Measurements from ENCODE around the gene KLHL30.

The KLHL30 gene

DNA sequence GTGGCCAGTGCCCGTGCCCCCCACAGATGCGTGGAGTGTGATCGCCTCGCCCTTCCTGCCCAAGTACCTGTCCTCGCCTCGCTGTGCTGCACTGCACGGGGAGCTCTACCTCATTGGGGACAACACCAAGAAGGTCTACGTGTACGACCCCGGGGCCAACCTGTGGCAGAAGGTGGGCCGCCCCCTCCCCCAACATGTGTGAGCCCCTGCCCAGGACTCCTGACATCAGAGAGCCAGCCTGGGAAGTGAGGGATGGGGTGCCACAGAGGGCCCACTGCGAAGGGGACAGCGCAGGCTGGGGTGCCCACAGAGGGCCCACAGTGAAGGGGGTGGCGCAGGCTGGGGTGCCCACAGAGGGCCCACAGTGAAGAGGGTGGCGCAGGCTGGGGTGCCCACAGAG lies 10.5 kb downstream of the KLHL30 start:
- DNase-seq, result no peak

DNA sequence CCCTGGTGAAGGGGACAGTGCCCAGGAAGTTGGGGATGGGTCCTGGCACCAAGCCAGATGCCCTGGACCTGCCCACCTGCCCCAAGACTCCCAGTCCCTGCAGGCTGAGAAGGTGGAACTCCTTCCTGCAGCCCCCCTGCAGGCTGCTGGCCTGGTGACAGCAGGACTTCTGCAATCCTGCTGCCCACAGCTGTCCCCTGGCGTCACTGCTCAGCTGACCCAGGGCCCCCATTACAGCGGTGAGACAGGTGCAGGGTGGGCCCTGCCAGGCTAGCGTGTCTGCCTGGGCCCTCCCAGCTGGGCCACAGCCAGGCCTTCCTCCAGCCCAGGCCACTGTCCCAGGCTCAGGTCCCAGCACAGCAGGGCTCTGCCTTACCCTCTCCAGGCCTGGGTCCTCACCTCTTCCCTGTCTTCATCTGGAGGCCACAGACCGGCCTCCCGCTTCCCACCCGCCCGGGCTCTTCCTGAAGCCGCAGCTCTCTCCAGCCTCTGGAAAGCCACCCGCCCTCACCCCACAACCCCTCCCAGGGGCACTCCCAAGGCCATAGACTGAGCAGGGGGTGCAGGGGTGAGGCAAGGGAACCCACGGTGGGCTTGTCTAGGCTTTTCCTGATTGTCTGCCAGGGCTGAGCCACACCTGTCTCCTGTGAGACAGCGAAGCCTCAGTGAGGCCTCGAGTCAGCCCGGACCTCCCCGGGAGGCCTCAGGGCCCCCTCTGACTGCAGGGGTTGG lies 11.5 kb downstream of the KLHL30 start:
- no peak for DNase-seq

DNA sequence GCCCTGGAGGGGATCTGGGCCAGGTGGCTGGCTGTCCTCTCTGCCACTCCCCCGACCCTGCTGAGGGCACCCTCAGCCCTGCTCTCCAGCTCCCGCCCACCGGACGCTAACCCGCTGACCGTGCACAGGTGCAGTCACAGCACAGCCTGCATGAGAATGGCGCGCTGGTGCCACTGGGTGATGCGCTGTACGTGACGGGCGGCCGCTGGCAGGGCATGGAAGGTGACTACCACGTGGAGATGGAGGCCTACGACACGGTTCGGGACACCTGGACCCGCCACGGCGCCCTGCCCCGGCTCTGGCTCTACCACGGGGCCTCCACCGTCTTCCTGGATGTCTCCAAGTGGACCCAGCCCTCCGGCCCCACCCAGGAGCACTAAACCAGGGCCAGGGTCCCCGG lies 12.2 kb downstream of the KLHL30 start:
- no peak for DNase-seq

DNA sequence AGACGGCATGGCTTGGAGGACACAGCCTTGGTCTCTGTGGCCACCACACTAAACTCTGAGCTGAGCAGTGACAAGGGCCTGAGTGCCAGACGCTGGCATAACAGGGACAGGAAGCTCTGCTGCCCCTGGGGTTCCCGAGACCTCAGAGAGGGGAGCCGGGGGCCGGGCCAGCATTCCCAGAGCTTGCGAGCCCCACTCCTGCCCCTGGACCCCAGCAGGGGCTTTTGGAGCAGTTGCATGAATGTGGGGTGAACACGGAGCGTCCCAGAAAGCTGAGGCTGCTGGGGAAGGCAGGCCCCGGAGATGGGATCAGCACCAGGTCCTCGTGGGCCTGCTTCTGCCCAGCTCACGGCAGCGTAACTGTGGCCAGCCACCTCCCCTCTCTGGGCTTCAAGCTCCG lies 12.7 kb downstream of the KLHL30 start:
- DNase-seq, result no peak

DNA sequence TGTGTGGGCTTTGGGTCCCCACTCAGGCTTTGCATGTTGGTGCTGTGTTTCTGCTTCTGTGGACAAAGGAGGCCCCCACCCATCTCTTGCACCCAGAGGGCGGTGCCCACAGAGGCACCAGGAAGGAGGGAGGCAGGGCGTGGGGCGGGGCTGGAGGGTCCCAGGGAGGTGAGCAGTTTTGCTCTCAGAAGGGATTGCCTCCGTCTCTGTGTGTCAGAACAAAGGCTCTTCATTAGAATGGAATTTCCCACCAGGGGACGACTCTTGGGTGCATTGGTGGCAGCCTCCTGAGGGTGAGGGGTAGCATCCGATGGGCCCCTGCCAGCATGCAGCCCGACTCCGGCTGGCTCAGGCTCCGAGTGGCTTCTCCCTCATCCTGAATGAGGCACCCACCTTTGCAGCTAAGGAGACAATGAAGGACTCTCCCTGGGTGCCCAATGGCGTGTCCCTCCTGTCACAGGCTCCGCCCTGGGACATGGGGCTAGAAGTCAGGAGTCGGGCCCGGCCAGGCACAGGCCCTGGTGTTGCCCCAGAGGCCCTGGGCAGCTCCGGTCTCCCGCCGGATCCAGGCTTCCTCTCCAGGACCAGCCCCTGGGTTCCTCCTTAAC lies 13.3 kb downstream of the KLHL30 start:
- DNase-seq, result no peak

DNA sequence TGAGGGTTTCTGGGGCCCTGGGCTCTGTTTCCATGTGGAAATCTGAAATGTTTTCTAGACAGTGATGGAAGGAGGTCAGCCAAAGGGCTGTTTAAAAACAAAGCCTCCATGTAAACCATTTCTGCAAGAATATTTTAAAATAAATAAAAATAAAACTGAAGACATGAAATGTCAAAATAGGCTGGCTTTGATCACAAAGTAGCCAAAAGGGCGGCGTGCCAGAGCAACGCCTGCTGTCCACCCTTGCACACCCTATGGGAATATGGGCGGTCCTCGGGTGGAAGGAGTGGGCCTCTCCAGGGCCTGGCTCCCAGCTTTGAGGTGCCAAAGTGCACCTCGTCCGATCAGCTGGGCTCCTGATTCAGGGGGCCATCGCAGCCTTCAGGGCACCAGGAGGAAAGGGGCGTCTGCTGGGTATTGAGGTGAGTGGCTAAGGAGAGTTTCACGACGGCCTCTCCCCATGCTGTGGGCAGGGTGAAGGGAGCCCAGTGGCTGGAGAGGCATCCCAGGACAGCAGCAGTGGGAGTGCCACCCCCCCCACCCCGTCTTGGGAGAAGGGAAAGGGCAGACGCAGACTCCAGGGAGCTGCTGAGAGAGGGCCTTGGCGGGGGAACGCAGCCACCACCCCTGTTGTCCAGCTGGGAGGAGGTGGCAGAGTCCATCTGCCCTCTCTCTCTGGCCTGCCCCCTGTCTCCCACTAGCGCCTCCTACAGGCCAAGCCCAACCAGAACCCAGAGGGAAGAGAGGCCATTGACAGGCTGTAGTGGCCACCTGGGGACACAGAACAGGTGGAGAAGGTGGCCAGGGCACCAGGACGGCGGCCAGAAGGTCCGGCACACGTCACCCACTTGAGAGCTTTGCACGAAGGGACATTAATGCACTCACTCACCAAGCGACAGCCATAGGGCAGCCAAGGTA lies 14.6 kb downstream of the KLHL30 start:
- no peak for DNase-seq

DNA sequence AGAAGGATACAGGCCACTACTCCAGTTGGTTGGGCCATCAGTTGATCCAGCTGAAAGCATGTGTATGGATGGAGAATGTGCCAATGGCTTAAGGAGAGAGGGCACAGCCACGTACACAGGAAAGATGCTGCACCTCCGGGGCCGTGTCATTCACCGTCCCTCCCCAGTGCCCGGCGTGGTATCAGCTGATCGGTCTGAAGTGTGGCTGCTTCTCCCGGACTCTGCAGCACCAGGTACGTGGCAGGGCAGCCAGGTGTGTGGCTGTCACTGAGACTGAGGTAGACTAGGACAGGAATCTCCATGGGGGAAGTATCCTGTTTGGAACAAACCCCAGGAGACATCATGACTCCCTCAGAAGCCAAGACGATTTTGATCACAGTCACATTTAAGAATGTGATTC lies 16.1 kb downstream of the KLHL30 start:
- no peak for DNase-seq

DNA sequence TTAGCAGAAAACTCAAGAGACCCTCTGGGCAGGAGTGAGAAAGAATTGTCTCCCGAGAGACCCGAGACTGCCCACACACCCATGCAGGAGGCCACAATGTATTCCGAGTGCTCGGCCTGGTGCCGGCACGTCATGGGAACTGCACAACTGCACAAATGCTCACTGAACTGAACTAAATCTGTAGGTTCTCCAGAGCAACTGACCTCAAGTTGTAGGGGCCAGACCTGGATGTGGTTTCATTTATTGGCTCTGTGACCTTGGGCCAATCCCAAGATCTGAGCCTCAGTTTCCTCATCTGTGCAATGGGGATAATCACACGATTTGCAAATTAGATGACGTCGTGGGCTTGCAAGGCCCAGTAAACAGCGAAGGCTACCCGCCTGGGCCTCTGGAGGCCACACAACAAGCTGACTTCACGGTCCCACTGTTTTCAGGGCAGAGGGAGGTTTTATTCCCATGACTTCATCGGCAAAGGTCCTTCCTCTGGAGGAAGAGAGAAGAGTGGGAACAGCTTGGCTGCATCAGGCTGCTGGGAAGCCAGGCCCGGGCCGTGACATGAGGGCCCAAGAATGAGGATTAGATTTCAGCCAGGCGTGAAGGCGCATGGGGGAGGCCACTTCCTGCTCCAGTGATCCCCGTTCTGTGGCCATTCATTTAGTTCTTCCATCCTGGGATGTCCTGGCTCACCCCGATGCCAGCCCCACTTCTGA lies 16.7 kb downstream of the KLHL30 start:
- DNase-seq, result no peak

DNA sequence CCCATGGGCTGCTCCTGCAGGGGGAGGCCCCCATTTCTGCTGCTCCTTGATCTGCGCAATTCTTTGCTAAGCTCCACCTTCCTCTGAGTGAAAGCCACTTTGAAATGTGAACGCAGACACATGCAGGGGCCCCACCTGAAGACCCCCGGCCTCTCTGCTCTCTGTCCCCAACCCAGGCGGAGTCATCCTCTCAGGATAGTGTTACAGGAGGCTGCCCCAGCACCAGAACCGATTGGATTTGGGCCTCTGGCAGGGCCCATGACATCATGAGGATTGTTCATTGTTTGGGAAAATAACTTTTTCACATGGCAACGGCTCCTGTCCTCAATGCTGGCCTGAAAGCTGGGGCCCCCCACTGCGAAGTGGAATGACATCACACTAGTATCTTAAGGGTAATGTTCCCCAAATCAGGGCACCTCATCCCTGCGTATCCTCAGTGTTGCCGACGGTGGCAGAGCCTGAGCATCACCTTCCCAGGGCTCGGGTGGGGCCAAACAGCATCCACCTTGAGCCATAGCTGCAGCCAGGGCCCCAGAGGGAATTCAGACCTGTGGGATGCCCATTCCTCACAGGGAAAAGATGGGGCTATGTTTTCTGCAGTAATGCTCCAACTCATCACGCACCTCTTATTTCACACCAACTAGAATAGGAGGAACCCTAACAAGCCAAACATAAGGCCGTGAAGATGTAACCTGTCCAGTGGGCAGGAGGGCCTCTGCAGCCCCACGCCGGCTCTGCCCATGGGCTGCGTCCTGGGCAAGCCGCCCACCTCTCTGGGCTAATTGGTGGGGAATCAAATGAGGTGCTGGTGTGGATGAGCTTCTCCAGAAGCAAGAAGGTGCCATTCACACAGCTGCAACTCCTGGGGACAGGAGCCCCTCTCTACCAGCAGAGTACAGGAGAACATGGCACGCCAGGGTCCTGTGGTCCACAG lies 17.6 kb downstream of the KLHL30 start:
- no peak for DNase-seq

DNA sequence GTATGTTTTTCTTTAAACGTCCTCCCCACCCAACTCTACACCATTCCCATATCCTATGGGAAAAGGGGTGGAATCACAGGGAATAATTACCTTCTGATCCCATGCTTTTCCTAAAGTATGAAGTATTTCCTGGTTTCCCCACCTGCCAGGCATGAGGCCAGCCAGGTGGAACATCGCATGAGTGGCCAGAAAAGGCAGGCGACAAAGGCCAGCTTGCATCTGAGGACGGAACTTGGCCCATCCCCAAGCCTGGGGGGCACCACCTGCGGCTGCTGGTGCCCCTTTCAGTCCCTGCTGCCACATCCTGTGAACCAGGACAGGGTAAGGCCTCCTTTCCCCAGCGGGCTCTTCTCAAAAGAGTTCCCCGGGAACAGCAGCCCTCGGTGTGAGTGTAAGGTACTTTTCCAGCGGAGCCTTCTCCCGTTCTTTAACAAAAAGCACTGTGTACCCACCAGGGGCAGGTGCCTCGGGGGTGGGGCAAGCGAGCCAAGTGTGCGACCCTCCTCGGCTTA lies 19.1 kb downstream of the KLHL30 start:
- no peak for DNase-seq

DNA sequence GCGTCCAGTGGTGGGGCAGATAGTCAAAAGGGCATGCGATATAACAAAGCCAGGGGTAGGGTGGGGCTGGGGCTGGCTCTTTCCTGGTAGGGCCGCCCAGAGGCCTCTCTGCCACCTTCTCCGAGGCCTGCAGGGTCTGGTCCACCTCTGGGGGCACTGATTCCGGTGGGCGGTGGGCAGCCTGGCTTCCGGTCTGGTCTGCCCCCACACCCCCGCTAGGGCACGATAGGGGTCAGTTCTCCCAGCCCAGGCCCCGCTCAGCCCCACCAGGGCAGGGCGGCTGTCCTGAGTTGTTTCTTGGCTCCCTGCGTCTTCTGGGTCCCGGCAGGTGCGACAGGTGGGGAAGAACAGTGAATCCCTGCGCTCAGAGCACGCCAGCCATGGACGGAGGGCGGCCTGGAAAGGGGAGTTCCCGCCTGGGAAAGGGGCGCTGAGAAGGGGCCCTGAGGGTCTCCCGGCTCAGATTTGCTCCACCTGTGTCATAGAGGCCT lies 19.6 kb downstream of the KLHL30 start:
- no peak for DNase-seq

DNA sequence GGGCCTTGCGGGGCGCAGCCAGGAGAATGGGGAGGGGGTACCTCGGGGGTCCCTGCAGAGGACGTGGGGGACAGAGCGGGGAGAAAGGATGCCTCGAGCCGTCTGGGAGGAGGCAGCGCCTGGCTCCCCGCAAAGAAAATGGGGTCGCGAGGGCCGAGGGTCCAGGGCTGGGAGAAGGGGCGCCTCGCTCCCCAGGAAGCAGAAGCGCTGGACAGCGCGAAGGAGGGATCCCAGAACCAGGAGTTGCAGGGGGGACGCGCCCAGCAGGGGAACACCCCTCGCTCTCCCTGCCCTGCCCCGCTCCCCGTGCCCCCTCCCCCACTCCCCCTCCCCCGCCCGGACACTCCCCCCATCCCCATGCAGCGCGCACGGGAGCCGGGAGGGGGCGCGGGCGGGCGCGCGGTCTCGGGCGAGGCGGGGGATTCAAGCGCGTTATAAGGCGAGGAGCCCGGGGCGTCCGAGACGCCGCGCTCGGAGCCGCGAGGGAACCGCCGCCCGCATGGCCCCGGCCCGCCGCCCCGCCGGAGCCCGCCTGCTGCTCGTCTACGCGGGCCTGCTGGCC lies 20.1 kb downstream of the KLHL30 start, which contains the start of gene ERFE:
TSS of gene ERFE (plus strand) at position 462 of the 562 bp plus-strand sequence. CDS start at position 500, 38 bp downstream.
- DNase-seq, result peak; percentile 49

DNA sequence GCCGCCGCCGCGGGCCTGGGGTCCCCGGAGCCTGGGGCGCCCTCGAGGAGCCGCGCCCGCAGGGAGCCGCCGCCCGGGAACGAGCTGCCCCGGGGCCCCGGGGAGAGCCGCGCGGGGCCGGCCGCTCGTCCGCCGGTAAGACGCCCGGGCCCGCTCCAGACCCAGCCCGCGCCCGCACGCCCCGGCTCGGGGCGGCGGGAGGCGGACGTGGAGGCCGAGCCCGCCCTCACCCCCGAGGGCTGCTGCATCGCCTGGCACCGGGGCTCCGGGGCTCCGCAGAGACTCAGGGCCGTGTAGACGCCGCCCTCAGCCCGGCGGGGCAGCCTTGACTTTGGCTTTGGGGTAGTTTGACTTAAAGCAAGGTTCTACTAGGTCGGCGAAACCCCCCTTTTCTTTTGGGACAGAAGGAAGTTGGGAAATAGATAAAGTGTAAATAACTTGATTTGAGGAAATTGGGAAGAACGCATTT lies 20.6 kb downstream of the KLHL30 start:
- DNase-seq, result no peak

DNA sequence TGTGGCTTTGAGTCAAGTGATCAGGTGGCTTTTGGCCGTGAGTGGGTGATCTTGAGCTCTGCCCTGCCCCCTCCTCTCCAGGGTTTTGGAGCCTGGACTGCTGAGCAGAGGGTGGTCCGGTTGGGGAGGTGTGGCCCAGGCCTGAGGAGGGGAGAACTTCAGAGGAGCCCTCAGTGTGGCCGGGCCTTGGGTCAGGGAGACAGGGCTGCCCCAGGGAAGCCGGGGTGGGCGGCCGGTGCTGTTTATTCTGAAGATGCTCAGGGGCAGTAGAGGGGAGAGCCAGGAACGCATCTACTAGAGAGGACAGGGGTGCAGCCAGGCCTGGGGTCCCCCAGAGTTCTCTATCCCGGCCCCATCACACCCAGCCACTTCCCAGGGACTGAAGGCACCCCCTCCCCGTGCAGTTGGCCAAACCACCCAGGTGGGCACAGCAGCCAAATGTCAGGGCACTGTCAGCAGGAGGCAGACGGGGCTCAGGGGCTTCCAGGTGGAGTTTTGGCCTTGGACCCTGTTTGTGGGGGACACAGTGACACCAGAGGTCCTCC lies 21.3 kb downstream of the KLHL30 start:
- DNase-seq, result no peak

DNA sequence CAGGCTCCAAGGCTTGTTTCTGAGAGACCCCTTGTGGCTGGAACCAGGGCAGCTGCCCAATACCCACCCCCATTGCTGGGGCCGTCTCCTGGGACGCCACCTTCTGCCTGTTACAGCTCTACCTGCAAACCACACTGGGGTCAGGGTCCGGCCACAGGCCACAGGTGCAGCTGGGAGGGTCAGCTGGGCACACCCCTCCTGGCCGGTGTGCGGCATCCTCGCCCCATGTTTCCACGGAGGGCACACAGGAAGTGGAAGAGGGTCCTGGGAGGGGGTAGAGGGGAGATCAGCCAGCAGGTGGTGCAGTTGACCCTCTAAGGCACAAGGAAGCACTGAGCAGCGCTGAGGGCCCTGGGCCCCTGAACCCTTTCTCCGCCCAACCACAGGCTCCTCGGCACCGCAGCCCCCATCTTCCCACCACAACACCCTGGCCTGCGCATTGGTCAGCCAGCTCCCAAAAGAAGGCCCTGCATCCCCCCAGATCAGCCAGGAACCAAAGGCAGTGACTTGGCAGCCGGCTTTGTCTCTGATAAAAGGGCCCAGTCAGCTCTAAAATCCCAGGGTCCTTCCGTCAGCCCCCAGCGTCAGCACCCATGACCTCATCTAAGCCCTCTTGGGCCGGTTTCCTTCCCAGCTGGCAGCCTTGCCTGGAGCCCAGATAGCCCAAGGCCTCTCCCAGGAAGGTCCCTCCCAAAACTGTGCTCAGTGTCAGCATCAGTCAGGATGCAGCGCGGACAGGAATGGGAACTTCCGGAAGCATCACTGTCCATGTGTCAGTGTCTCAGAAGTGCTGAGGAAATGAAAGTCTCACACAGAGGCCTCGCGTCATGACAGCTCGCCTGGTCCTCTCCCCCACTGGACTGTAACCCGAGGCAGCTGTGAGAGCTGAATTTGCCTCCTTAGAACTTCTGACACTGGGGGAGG lies 22.0 kb downstream of the KLHL30 start:
- DNase-seq, result no peak

DNA sequence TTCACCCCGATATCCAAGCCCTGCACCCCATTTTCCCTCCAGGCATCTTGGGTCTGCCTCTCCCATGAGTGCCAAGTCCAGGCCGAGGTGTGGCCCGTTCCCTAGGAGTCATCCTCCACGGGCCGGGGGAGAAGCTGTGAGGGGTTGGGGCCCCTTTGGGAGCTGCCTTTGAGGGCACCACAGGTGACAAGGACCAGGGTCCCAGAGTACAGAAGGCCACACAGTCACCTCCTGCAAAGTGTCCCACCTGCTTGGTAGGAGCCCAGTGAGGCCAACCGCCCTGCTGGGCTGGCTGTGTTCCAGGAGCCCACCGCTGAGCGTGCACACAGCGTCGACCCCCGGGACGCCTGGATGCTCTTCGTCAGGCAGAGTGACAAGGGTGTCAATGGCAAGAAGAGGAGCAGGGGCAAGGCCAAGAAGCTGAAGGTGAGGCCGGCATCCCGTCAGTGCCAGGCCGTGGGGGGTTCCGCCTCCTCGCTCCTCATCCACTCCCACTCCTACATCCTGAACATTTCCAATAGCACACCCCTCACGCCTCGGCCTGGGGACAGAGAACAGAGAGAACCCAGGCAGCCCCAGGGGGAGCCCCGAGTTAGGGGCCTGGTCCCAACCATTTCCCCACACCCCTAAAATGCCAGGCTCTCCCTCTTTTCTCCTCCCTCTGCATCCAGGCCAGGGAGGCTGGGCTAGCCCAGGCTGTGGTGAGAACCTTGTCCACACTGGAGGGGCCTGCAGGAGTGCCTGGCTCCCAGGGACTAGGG lies 23.0 kb downstream of the KLHL30 start:
- no peak for DNase-seq

DNA sequence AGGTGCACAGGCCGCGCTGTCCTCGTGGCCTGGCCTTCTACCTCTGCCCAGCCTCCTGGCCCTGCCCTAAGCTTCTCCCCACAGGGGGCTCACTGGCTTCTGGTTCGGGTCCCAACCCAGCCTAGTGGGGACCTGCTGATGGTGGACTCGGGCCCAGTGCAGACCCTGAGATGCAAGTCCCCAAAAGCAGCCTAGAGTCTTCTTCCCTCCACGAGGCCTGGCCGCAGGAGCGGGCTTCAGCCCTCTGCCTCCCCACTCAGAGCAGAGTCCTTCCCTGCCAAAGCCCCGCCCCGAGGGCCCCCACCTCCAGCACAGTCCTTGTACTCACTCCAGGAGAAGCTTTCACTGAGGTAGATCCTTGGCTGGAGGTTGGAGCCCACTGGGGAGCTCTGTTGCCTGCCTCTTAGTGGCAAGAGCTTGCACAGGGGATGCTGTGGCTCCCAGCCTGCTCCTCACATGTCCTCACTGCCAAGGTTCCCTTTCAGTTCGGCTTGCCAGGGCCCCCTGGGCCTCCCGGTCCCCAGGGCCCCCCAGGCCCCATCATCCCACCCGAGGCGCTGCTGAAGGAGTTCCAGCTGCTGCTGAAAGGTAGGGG lies 23.9 kb downstream of the KLHL30 start:
- no peak for DNase-seq

DNA sequence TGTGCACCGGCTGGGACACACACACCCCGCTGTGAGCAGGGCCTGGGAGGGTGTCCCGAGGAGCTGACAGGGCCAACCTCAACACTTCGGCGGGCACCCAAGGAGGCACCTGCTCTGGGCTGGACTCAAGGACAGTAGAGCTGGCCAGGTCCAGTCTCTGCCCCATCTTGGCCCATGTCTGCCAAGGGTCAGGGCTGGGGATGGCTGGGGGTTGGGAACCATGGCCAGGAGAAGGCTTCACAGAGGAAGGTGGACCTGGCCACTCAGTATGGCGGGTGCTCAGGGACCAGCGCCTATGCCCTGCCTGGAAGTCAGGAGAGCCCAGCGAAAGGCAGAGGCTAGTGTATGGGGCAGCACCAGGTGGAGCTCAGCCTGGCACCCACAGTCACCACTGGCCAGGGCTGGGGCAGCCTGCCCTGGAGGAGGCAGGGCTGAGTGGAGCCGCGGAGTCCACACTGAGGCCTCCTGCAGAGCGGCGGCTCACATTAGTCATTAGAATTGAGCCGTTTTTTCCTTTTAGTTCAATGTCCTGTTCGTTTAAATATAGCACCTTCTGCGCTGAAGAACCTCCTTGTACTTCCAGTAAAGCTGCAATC lies 24.5 kb downstream of the KLHL30 start:
- DNase-seq, result no peak
